Trophoblast cell (in vitro differentiated cells and primary cell): ENCODE data around the gene PDE8A.
A peak's percentile ranks its signal among the peaks of the same experiment; 100 is the strongest.

Experiments used
- DNase-seq, 2 donors: peaks; one replicate each; pipeline ENCODE4 v3.0.0-alpha.2; 2016
- H2AFZ ChIP-seq: 2 replicates; pipeline ENCODE4 v1.6.1; 2013; ENCODE audit warnings: low read length, moderate library complexity, mild to moderate bottlenecking; ENCODE audit not compliant: insufficient read depth, poor library complexity
- H2AK5ac ChIP-seq: 2 replicates; pipeline ENCODE4 v1.6.1; 2013; ENCODE audit warnings: mild to moderate bottlenecking, low read length
- H2BK120ac ChIP-seq: 2 replicates; pipeline ENCODE4 v1.6.1; 2013; ENCODE audit warnings: low read length, mild to moderate bottlenecking, moderate library complexity; ENCODE audit not compliant: insufficient read depth, poor library complexity
- H2BK12ac ChIP-seq: 2 replicates; pipeline ENCODE4 v1.6.1; 2013; ENCODE audit warnings: mild to moderate bottlenecking, low read length, moderate library complexity
- H2BK5ac ChIP-seq: 2 replicates; pipeline ENCODE4 v1.6.1; 2013; ENCODE audit warnings: low read length, low read depth, moderate library complexity, mild to moderate bottlenecking; ENCODE audit not compliant: poor library complexity
- H3K14ac ChIP-seq: 2 replicates; pipeline ENCODE4 v1.6.1; 2013; ENCODE audit warnings: mild to moderate bottlenecking, low read length
- H3K18ac ChIP-seq: 2 replicates; pipeline ENCODE4 v1.6.1; 2013; ENCODE audit warnings: mild to moderate bottlenecking, low read length
- H3K23ac ChIP-seq: 2 replicates; pipeline ENCODE4 v1.6.1; 2013; ENCODE audit warnings: low read length
- H3K27ac ChIP-seq: 2 replicates; pipeline ENCODE4 v1.5.1; 2013; ENCODE audit warnings: low read depth, mild to moderate bottlenecking, inconsistent platforms, low read length, moderate library complexity
- H3K27me3 ChIP-seq: 2 replicates; pipeline ENCODE4 v1.6.1; 2013; ENCODE audit warnings: inconsistent platforms, mild to moderate bottlenecking, low read length, moderate library complexity; ENCODE audit not compliant: insufficient read depth
- H3K36me3 ChIP-seq, 2 experiments: 1 replicate in 1 of 2; 2 replicates in 1 of 2; pipeline ENCODE4 v1.6.1; 2013; ENCODE audit warnings: low read length in 2 of 2, mild to moderate bottlenecking in 2 of 2, moderate library complexity in 1 of 2; ENCODE audit not compliant: insufficient read depth in 2 of 2, control insufficient read depth in 1 of 2
- H3K4ac ChIP-seq: 2 replicates; pipeline ENCODE4 v1.6.1; 2013; ENCODE audit warnings: low read depth, mild to moderate bottlenecking, low read length, moderate library complexity
- H3K4me1 ChIP-seq, 2 experiments: 1 replicate in 1 of 2; 2 replicates in 1 of 2; pipeline ENCODE4 v1.6.1; 2013; ENCODE audit warnings: low read length in 2 of 2, mild to moderate bottlenecking in 2 of 2, moderate library complexity in 1 of 2; ENCODE audit not compliant: insufficient read depth in 2 of 2, control insufficient read depth in 1 of 2
- H3K4me2 ChIP-seq: 2 replicates; pipeline ENCODE4 v1.6.1; 2013; ENCODE audit warnings: inconsistent platforms, mild to moderate bottlenecking, low read length, moderate library complexity
- H3K4me3 ChIP-seq: 2 replicates; pipeline ENCODE4 v1.5.1; 2013; ENCODE audit warnings: mild to moderate bottlenecking, low read depth, low read length, inconsistent platforms
- H3K79me1 ChIP-seq: one replicate; pipeline ENCODE4 v1.6.1; 2013; ENCODE audit warnings: low read length
- H3K79me2 ChIP-seq: 2 replicates; pipeline ENCODE4 v1.6.1; 2013; ENCODE audit warnings: low read length, mild to moderate bottlenecking; ENCODE audit not compliant: control insufficient read depth, insufficient read depth, poor library complexity
- H3K9ac ChIP-seq: 2 replicates; pipeline ENCODE4 v1.6.1; 2013; ENCODE audit warnings: mild to moderate bottlenecking, low read length
- H3K9me3 ChIP-seq: 2 replicates; pipeline ENCODE4 v1.6.1; 2013; ENCODE audit warnings: low read depth, mild to moderate bottlenecking, control low read depth, inconsistent platforms, low read length; ENCODE audit not compliant: insufficient read depth
- H4K12ac ChIP-seq: 2 replicates; pipeline ENCODE4 v1.6.1; 2013; ENCODE audit warnings: low read depth, mild to moderate bottlenecking, low read length, moderate library complexity
- H4K8ac ChIP-seq: 2 replicates; pipeline ENCODE4 v1.6.1; 2013; ENCODE audit warnings: low read depth, mild to moderate bottlenecking, low read length, moderate library complexity
- H4K91ac ChIP-seq: one replicate; pipeline ENCODE4 v1.6.1; 2013; ENCODE audit warnings: low read depth, mild to moderate bottlenecking, low read length, moderate library complexity
- WGBS: extraction: QIAGEN DNeasy Blood & Tissue Kit; methylation state at CpG from one replicate; pipeline ENCODE4 v1.1.7; 2013; ENCODE audit warnings: missing lambda C conversion rate; ENCODE audit not compliant: insufficient read length, insufficient coverage; ENCODE audit errors: extremely low coverage; 5-methylcytosine and 5-hydroxymethylcytosine counted together

PDE8A gene

DNA sequence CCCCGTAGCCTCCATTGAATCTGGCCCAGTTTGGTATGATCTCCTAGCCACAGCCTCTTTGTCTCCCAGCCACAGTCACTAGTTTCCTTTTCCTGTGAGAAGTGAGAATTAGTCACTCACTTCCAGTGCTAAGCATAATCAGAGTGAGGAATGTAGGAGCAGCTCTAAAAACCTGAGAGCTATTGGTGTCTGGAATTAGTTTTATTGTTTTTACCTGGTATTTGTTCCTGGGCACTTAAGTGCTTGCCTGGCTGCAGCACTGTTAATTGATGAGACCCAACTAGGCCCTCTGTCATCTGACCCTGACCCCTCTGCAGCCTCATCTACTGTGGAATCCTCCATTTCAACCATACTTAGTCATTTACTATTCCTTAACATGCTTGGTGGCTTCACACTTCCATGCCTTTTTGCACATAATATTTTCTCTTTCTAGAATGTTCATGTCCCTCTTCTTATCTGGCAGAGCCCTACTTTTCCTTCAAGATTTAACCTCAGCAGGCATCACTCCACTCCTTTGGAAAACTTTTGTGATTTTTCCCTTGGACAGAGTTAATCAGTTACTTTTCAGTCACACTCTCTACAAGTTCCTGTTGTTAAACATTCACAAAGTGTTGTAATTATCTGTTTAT, 48.8 kb downstream of the PDE8A start:
- H3K4me2 ChIP-seq, result peak overlapping the region; percentile 8
- H3K14ac ChIP-seq, result no peak overlapping the region
- DNase-seq, result peak in 1 of 2 donors; percentile 28
- no peaks in the 10 kb centered on the region for H3K36me3 ChIP-seq
- no peak overlapping the region for H3K18ac ChIP-seq
- no peaks in the 10 kb centered on the region for H3K27me3 ChIP-seq
- no peak overlapping the region for H2BK120ac ChIP-seq
- no peak overlapping the region for H2BK5ac ChIP-seq
- no peak overlapping the region for H3K4ac ChIP-seq
- H4K12ac ChIP-seq, result no peak overlapping the region
- H4K91ac ChIP-seq, result no peak overlapping the region
- no peak overlapping the region for H3K4me3 ChIP-seq
- H3K79me1 ChIP-seq, result no peaks in the 10 kb centered on the region
- H3K79me2 ChIP-seq, result no peaks in the 10 kb centered on the region
- no peaks in the 10 kb centered on the region for H3K9me3 ChIP-seq
- no peak overlapping the region for H2AK5ac ChIP-seq
- no peak overlapping the region for H4K8ac ChIP-seq
- no peak overlapping the region for H2BK12ac ChIP-seq
- WGBS, result no CpG with 5 or more reads among the region's 1 CpG
- peaks cover 4 to 12% of the 10 kb centered on the region in 2 experiments for H3K4me1 ChIP-seq
- no peak overlapping the region for H3K23ac ChIP-seq
- no peak overlapping the region for H2AFZ ChIP-seq
- no peak overlapping the region for H3K9ac ChIP-seq
- peak overlapping the region; percentile 55 for H3K27ac ChIP-seq

GRCh38 chr15:85031086-85031943, 49.7 kb downstream of the PDE8A start:
- DNase-seq, result no peak
- Histone ChIP-seq H2BK5ac (no peak overlapping the region), H3K4me2 (no peak overlapping the region), H2BK12ac (peak overlapping the region; percentile 6), H3K9ac (no peak overlapping the region), H3K14ac (no peak overlapping the region), H3K27ac (peak overlapping the region; percentile 1), H3K27me3 (no peaks in the 10 kb centered on the region), H3K36me3 (no peaks in the 10 kb centered on the region), H4K8ac (no peak overlapping the region), H4K12ac (no peak overlapping the region), H3K18ac (no peak overlapping the region), H3K4me3 (no peak overlapping the region), H3K4me1 (peaks cover 4 to 12% of the 10 kb centered on the region in 2 experiments), H3K79me1 (no peaks in the 10 kb centered on the region), H3K23ac (no peak overlapping the region), H3K4ac (no peak overlapping the region), H2AFZ (no peak overlapping the region), H2BK120ac (no peak overlapping the region), H2AK5ac (no peak overlapping the region), H3K9me3 (no peaks in the 10 kb centered on the region), H3K79me2 (no peaks in the 10 kb centered on the region), H4K91ac (no peak overlapping the region)
- WGBS, result no CpG with 5 or more reads among the region's 6 CpGs

DNA sequence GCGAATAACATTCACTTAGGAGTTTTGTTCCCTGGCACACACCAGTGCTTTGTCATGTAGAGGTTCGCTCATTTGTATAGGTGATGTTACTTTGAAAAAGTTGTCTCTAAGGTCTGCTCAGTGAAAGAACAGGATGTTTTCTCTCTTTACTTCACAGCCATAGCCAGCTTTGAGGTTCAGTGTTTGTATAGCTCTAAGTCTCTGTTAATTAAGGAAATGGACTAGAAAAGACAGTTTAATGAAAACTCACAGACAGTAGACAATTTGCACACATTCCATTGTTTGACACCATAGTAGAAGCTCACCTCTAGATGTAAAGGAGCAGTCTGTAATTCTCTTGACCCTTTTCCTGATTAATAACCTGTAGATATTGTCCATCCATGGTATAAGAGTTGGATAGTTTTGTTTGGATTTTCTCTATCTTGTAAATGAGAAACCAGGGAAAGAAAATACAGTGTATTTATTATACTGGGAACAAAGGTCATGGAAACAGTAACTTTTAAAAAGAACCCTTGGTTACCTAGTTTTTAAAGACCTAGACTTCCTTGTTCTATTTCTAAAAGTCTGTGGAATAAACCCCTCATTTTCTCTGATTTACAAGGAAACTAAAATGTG, 50.4 kb downstream of the PDE8A start:
- Histone ChIP-seq H4K8ac (no peak overlapping the region), H3K27ac (no peak overlapping the region), H4K91ac (no peak overlapping the region), H3K14ac (no peak overlapping the region), H3K27me3 (no peaks in the 10 kb centered on the region), H3K9ac (no peak overlapping the region), H3K18ac (no peak overlapping the region), H2BK120ac (no peak overlapping the region), H3K9me3 (no peaks in the 10 kb centered on the region), H3K79me2 (no peaks in the 10 kb centered on the region), H3K4ac (no peak overlapping the region), H3K4me2 (no peak overlapping the region), H3K79me1 (no peaks in the 10 kb centered on the region), H2BK12ac (no peak overlapping the region), H4K12ac (no peak overlapping the region), H3K4me1 (peaks cover 4 to 12% of the 10 kb centered on the region in 2 experiments), H3K4me3 (no peak overlapping the region), H3K23ac (no peak overlapping the region), H2AFZ (no peak overlapping the region), H3K36me3 (no peaks in the 10 kb centered on the region), H2BK5ac (no peak overlapping the region), H2AK5ac (no peak overlapping the region)
- WGBS, result no CpG with 5 or more reads among the region's 2 CpGs
- no peak for DNase-seq

DNA sequence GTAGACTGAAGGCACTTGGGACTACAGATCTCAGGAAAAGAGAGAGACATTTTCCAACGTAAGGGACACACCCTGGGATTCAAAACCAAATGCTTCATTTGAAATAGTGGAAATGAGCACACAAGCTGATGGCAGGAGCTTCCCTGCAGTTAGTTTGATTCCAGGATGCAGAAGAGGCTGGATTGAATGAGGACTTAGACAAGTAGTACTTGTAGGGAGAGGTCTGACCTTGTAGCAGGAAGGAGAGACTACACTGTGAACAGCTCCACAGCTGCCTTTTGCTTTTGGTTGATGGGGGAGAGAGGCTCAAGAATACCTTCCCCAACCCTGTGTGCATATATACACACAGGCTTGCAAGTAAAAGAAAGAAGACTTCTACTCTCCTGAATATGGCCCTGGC, 51.5 kb downstream of the PDE8A start:
- no peak overlapping the region for H4K8ac ChIP-seq
- no peak overlapping the region for H4K91ac ChIP-seq
- H3K36me3 ChIP-seq, result no peaks in the 10 kb centered on the region
- H3K4me2 ChIP-seq, result no peak overlapping the region
- H3K23ac ChIP-seq, result no peak overlapping the region
- no peaks in the 10 kb centered on the region for H3K9me3 ChIP-seq
- H3K27me3 ChIP-seq, result no peaks in the 10 kb centered on the region
- no peak overlapping the region for H2BK5ac ChIP-seq
- no peak overlapping the region for H3K4ac ChIP-seq
- H3K79me1 ChIP-seq, result no peaks in the 10 kb centered on the region
- no peak overlapping the region for H3K9ac ChIP-seq
- H2BK120ac ChIP-seq, result no peak overlapping the region
- H3K27ac ChIP-seq, result no peak overlapping the region
- DNase-seq, result no peak
- no peak overlapping the region for H4K12ac ChIP-seq
- H3K14ac ChIP-seq, result no peak overlapping the region
- peaks cover 4 to 12% of the 10 kb centered on the region in 2 experiments for H3K4me1 ChIP-seq
- no CpG with 5 or more reads among the region's 1 CpG for WGBS
- H3K4me3 ChIP-seq, result no peak overlapping the region
- H2AK5ac ChIP-seq, result no peak overlapping the region
- H2BK12ac ChIP-seq, result peak overlapping the region; percentile 35
- H2AFZ ChIP-seq, result no peak overlapping the region
- no peak overlapping the region for H3K18ac ChIP-seq
- no peaks in the 10 kb centered on the region for H3K79me2 ChIP-seq
